ENCODE results near the gene ALDH3A2.

The ALDH3A2 gene

GRCh38 chr17:19717031-19717360 is 68.4 kb downstream of the ALDH3A2 start:
- no peak for DNase-seq

- peak; percentile 37 for DNase-seq
Observed at GRCh38 chr17:19717411-19717908, 68.9 kb downstream of the ALDH3A2 start.

GRCh38 chr17:19718041-19718612 is 69.6 kb downstream of the ALDH3A2 start:
- DNase-seq, result peak; percentile 24

- no peak for DNase-seq
Observed at GRCh38 chr17:19718613-19719354, 70.2 kb downstream of the ALDH3A2 start.

GRCh38 chr17:19719355-19720209 is 71.0 kb downstream of the ALDH3A2 start:
- DNase-seq, result no peak

GRCh38 chr17:19720210-19720475 is 71.6 kb downstream of the ALDH3A2 start:
- no peak for DNase-seq

GRCh38 chr17:19720631-19721426 is 72.3 kb downstream of the ALDH3A2 start:
- DNase-seq, result no peak

- DNase-seq, result no peak
Observed at GRCh38 chr17:19723964-19724363, 75.4 kb downstream of the ALDH3A2 start.

- DNase-seq, result no peak
Observed at GRCh38 chr17:19724501-19725420, 76.2 kb downstream of the ALDH3A2 start.

- DNase-seq, result no peak
Observed at GRCh38 chr17:19725486-19725885, 76.9 kb downstream of the ALDH3A2 start.

- DNase-seq, result no peak
Observed at GRCh38 chr17:19726631-19727376, 78.3 kb downstream of the ALDH3A2 start.

All from 8988T (cell line).